HepG2 (cell line): Measurements from ENCODE around the gene CADPS2. TPM values are rescaled to one million over a fixed set of nuclear protein-coding genes. Genes with fewer than 3 reads are reported as not detected.

Experiments used
- ATAC-seq: fragments of 200-7000 bp; cut with Tn5 transposase; 3 replicates; pipeline ENCODE4 v1.9.1; 2020; ENCODE audit warnings: mild to moderate bottlenecking, moderate library complexity
- BruUV-seq: library from RNA; stranded (reverse); fragments of 400-500 nt; replicated peaks from 2 replicates; lab custom pipeline; 2021; lab: Mats Ljungman, UMichigan
- CTCF ChIA-PET: fragments of 300-600 bp; formaldehyde crosslinking; extraction: SDS; loops from one replicate; lab custom pipeline; 2021; ENCODE audit warnings: low total read pairs, inconsistent platforms, low intra/inter-chr PET ratio; lab: Yijun Ruan, JAX
- POLR2A ChIA-PET: fragments of 350-600 bp; sonication (Branson Sonifier 250); formaldehyde crosslinking; loops from one replicate; lab custom pipeline; 2020; ENCODE audit warnings: antibody characterized with exemption, inconsistent platforms; lab: Yijun Ruan, JAX
- DNase-seq: peaks from one replicate; pipeline ENCODE4 v3.0.0-alpha.2; 2015; ENCODE audit warnings: low spot score
- FAIRE-seq: peaks from 3 replicates; lab custom pipeline; 2011; peaks lifted over from hg19 to GRCh38; lab: Jason Lieb, UNC
- H2AFZ ChIP-seq: one replicate; pipeline ENCODE4 v1.6.1; 2011; ENCODE audit warnings: low read length, inconsistent platforms
- H3K27ac ChIP-seq: fragments of 300-600 bp; 3 replicates; pipeline ENCODE4 v1.8.0; 2011; ENCODE audit warnings: mixed run types, mild to moderate bottlenecking, mixed read lengths, low read length, inconsistent platforms; ENCODE audit not compliant: insufficient read depth; ENCODE audit errors: extremely low read length
- H3K27me3 ChIP-seq, 2 experiments: fragments of 200-600 bp in 1 of 2; 2 replicates in 1 of 2; 3 replicates in 1 of 2; pipeline versions ENCODE4 v1.6.0 to v1.8.0; 2011; ENCODE audit warnings: low read length in 2 of 2, mild to moderate bottlenecking in 2 of 2, moderate library complexity in 2 of 2, inconsistent platforms in 1 of 2; ENCODE audit not compliant: insufficient read depth in 2 of 2, control insufficient read depth in 1 of 2
- H3K36me3 ChIP-seq, 2 experiments: fragments of 200-600 bp in 1 of 2; replicated peaks in 1 of 2; 2 replicates in 1 of 2; 3 replicates in 1 of 2; pipeline versions ENCODE4 v1.5.1 to v1.8.0; 2011; ENCODE audit warnings: low read length in 2 of 2, inconsistent platforms in 1 of 2; ENCODE audit not compliant: insufficient read depth in 2 of 2, control insufficient read depth in 1 of 2
- H3K4me1 ChIP-seq: 2 replicates; pipeline ENCODE4 v1.5.1; 2012; ENCODE audit warnings: low read length, inconsistent platforms; ENCODE audit not compliant: insufficient read depth
- H3K4me2 ChIP-seq: 2 replicates; pipeline ENCODE4 v1.6.0; 2011; ENCODE audit warnings: low read depth, low read length, inconsistent platforms
- H3K4me3 ChIP-seq, 3 experiments: fragments of 200-600 bp in 1 of 3; sonication (generic), shearing (Covaris generic) in 1 of 3; replicated peaks in 1 of 3; 2 replicates each; pipeline ENCODE4 v1.5.1; 2011 to 2016; ENCODE audit warnings: low read length in 3 of 3, inconsistent platforms in 2 of 3, low read depth in 2 of 3, mild to moderate bottlenecking in 2 of 3, control low read depth in 1 of 3, mixed read lengths in 1 of 3; ENCODE audit not compliant: insufficient read depth in 1 of 3
- H3K79me2 ChIP-seq: one replicate; pipeline ENCODE4 v1.6.1; 2011; ENCODE audit warnings: low read length, inconsistent platforms; ENCODE audit not compliant: insufficient read depth
- H3K9ac ChIP-seq: 2 replicates; pipeline ENCODE4 v1.6.0; 2011; ENCODE audit warnings: mild to moderate bottlenecking, low read depth, low read length, inconsistent platforms; ENCODE audit not compliant: insufficient read depth
- H3K9me3 ChIP-seq: 2 replicates; pipeline ENCODE4 v1.5.1; 2012; ENCODE audit warnings: mild to moderate bottlenecking, low read length
- H4K20me1 ChIP-seq: 2 replicates; pipeline ENCODE4 v1.6.0; 2011; ENCODE audit warnings: inconsistent platforms, mild to moderate bottlenecking, low read length, moderate library complexity; ENCODE audit not compliant: insufficient read depth
- AGO1 ChIP-seq: fragments of 200-400 bp; formaldehyde crosslinking; IDR thresholded peaks from 2 replicates; pipeline ENCODE4 v1.6.1; 2017; ENCODE audit warnings: mild to moderate bottlenecking, low read depth, low read length, moderate library complexity; ENCODE audit not compliant: poor library complexity, severe bottlenecking
- DNMT3B ChIP-seq: conservative IDR thresholded peaks from 2 replicates; pipeline ENCODE4 v1.6.1; 2016; ENCODE audit warnings: missing biosample characterization, control low read depth
- FLYWCH1 ChIP-seq: sonication (generic); formaldehyde crosslinking; IDR thresholded peaks from 2 replicates; pipeline ENCODE4 v1.8.1; 2023; ENCODE audit warnings: mild to moderate bottlenecking, missing genetic modification reagents
- GTF2F1 ChIP-seq: fragments of 150-350 bp; IDR thresholded peaks from 2 replicates; pipeline ENCODE4 v1.6.1; 2014; ENCODE audit warnings: low read length
- NPAS2 ChIP-seq: sonication (generic); formaldehyde crosslinking; IDR thresholded peaks from 2 replicates; pipeline ENCODE4 v1.8.0; 2022; ENCODE audit warnings: mild to moderate bottlenecking, missing genetic modification reagents, borderline replicate concordance
- NR2F2 ChIP-seq: IDR thresholded peaks from 2 replicates; pipeline ENCODE4 v1.6.1; 2012; ENCODE audit warnings: low read depth, inconsistent platforms, borderline replicate concordance
- RAD21 ChIP-seq: fragments of 450-650 bp; formaldehyde crosslinking; IDR thresholded peaks from 2 replicates; pipeline ENCODE4 v1.5.0; 2020; ENCODE audit warnings: mild to moderate bottlenecking
- RCOR2 ChIP-seq: IDR thresholded peaks from 2 replicates; pipeline ENCODE4 v1.6.1; 2016; ENCODE audit warnings: missing biosample characterization, missing genetic modification reagents
- TBL1XR1 ChIP-seq: fragments of 150-350 bp; IDR thresholded peaks from 2 replicates; pipeline ENCODE4 v1.6.1; 2014; ENCODE audit warnings: borderline replicate concordance, low read length; ENCODE audit not compliant: partially characterized antibody
- ZFAT ChIP-seq: sonication (generic); formaldehyde crosslinking; conservative IDR thresholded peaks from 2 replicates; pipeline ENCODE4 v1.8.1; 2023; ENCODE audit warnings: missing genetic modification reagents, inconsistent platforms
- ZNF441 ChIP-seq: sonication (generic); formaldehyde crosslinking; IDR thresholded peaks from 2 replicates; pipeline ENCODE4 v1.7.0; 2021; ENCODE audit warnings: missing genetic modification reagents, borderline replicate concordance
- WGBS: methylation state at CpG from one replicate; pipeline ENCODE4 v1.1.6; 2017; ENCODE audit warnings: low lambda C conversion rate; 5-methylcytosine and 5-hydroxymethylcytosine counted together
- in situ Hi-C: cut with HindIII; loops from 2 replicates; pipeline ENCODE4 v1.10.0; 2017; ENCODE audit warnings: low pct_unique_long_range_greater_than_20kb; ENCODE audit not compliant: extremely low pct_ligation_motif_present
- intact Hi-C: fragments of 100-400 bp; cut with micrococcal nuclease; formaldehyde crosslinking; loops from one replicate; pipeline ENCODE4 v1.10.0; 2022; ENCODE audit not compliant: unreplicated experiment
- polyA plus RNA-seq, 8 experiments: library from polyadenylated mRNA; depleted of rRNA in 3 of 8; stranded (reverse) in 7 of 8; unstranded in 1 of 8; fragments of >200 nt; fragmentation: Illumina TruSeq in 4 of 8; extraction: Trizol in 4 of 8; gene quantifications; 2 replicates each; pipeline versions ENCODE4 v1.2.1 to v1.2.3, GENCODE V29; 2011 to 2016; ENCODE audit warnings: low read depth in 4 of 8, missing spikeins in 1 of 8, mixed read lengths in 1 of 8; ENCODE audit not compliant: insufficient read depth in 1 of 8
- total RNA-seq, 5 experiments: library from RNA; depleted of rRNA; stranded (reverse); fragments of >200 nt; fragmentation: Illumina TruSeq; extraction: Trizol; gene quantifications; 2 replicates each; pipeline ENCODE4 v1.2.3, GENCODE V29; 2016; ENCODE audit warnings: low read depth in 1 of 5
- TF ChIP-seq, protein P1 (sequence below): sonication (generic); formaldehyde crosslinking; conservative IDR thresholded peaks from 2 replicates; pipeline ENCODE4 v1.4.0; 2020; ENCODE audit warnings: mild to moderate bottlenecking, missing genetic modification reagents, moderate library complexity
- TF ChIP-seq, protein P2 (sequence below): sonication (generic); formaldehyde crosslinking; IDR thresholded peaks from 2 replicates; pipeline ENCODE4 v1.5.0; 2020; ENCODE audit warnings: missing genetic modification reagents

The CADPS2 gene
- total and polyA plus RNA-seq, 2 of the 13 experiments (the other 11 are each of a cell fraction or from before 2014, with no cell fraction given): 17.6 to 43.8 TPM

DNA sequence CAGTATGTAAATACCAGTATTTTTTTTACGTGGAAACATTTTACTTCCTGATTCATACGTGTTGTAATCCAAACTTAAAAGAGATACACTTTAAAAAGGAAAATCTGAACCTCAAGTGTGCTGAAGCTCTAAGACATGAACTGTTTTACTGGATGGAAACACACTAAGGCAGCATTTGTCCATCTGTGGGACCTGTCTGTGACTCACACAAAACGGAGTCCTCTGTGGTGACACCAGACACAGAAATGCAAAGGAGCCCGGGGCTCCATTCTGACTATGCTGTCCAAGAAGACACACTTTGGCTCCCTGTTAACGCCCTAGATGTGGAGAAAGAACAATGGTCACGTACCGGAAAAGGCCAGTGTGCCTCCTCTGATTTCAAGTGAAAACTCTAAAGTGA, 211.2 kb downstream of the CADPS2 start (continued):
- TF ChIP-seq, protein P1, sequence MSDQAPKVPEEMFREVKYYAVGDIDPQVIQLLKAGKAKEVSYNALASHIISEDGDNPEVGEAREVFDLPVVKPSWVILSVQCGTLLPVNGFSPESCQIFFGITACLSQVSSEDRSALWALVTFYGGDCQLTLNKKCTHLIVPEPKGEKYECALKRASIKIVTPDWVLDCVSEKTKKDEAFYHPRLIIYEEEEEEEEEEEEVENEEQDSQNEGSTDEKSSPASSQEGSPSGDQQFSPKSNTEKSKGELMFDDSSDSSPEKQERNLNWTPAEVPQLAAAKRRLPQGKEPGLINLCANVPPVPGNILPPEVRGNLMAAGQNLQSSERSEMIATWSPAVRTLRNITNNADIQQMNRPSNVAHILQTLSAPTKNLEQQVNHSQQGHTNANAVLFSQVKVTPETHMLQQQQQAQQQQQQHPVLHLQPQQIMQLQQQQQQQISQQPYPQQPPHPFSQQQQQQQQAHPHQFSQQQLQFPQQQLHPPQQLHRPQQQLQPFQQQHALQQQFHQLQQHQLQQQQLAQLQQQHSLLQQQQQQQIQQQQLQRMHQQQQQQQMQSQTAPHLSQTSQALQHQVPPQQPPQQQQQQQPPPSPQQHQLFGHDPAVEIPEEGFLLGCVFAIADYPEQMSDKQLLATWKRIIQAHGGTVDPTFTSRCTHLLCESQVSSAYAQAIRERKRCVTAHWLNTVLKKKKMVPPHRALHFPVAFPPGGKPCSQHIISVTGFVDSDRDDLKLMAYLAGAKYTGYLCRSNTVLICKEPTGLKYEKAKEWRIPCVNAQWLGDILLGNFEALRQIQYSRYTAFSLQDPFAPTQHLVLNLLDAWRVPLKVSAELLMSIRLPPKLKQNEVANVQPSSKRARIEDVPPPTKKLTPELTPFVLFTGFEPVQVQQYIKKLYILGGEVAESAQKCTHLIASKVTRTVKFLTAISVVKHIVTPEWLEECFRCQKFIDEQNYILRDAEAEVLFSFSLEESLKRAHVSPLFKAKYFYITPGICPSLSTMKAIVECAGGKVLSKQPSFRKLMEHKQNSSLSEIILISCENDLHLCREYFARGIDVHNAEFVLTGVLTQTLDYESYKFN (CRISPR knock-in tag): no peak
- TF ChIP-seq, protein P2, sequence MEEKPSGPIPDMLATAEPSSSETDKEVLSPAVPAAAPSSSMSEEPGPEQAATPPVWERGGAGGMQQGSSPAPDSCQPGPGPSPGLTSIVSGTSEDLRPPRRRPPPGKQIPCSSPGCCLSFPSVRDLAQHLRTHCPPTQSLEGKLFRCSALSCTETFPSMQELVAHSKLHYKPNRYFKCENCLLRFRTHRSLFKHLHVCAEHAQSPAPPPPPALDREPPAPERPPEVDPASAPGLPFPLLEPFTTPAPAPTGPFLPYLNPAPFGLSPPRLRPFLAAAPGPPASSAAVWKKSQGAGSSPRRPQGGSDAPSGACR (CRISPR knock-in tag): no peak
- TF ChIP-seq NR2F2 (no peak), RCOR2 (CRISPR knock-in tag) (no peak), FLYWCH1 (no peak), NPAS2 (CRISPR knock-in tag) (no peak), ZFAT (CRISPR knock-in tag) (no peak), GTF2F1 (no peak), RAD21 (CRISPR knock-in tag) (no peak), AGO1 (no peak)

DNA sequence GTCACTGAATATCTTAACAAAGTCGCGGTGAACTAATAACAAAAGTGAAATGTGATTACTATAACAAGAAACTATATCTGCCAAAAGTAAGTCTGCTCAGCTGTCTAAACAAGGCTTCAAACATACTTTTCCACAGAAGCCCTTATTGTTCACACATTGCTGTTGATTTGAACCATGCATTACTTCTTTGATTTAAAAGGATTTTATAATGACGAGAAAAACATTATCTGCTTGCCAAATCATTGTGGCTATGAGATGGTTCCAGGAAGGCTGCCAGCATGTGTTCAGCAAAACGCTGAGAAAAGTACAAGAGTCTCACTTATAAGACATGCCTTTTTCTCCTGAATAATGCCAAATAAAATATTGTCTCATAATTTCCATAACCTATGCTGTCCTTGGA, 211.8 kb downstream of the CADPS2 start:
- Histone ChIP-seq H3K4me2 (no peak overlapping the region), H3K4me3 (no peak overlapping the region), H3K4me1 (peaks cover 30% of the 10 kb centered on the region), H3K36me3 (no peaks in the 10 kb centered on the region), H3K27ac (no peak overlapping the region), H3K27me3 (no peaks in the 10 kb centered on the region), H3K79me2 (no peaks in the 10 kb centered on the region), H3K9ac (no peak overlapping the region), H2AFZ (no peak overlapping the region), H3K9me3 (no peaks in the 10 kb centered on the region), H4K20me1 (no peaks in the 10 kb centered on the region)
- intact Hi-C loops: no loop called here
- ChIA-PET CTCF (no interaction called here), POLR2A (no interaction called here)
- FAIRE-seq: no peak
- ATAC-seq: no peak
- DNase-seq: no peak
- BruUV-seq: no TSS peak
- no peak for TF ChIP-seq TBL1XR1
- TF ChIP-seq ZNF441 (CRISPR knock-in tag): no peak
- TF ChIP-seq DNMT3B (CRISPR knock-in tag): no peak
- WGBS: 99% methylated on average over 4 of the region's 4 CpGs
- in situ Hi-C loops: no loop called here
